Mucosa of rectum (tissue), 2 donors: ENCODE measurements around the gene CYRIA.

Experiments
- H3K27ac ChIP-seq, 2 donors: one replicate each; pipeline ENCODE4 v1.7.0; 2013; ENCODE audit warnings: inconsistent platforms in 2 of 2, low read depth in 2 of 2, low read length in 2 of 2
- H3K27me3 ChIP-seq, 2 donors: one replicate each; pipeline ENCODE4 v1.7.0; 2013; ENCODE audit warnings: low read length in 2 of 2; ENCODE audit not compliant: control insufficient read depth in 2 of 2, insufficient read depth in 2 of 2
- H3K36me3 ChIP-seq, 2 donors: one replicate each; pipeline ENCODE4 v1.7.0; 2013; ENCODE audit warnings: low read length in 2 of 2; ENCODE audit not compliant: control insufficient read depth in 2 of 2, insufficient read depth in 2 of 2
- H3K4me1 ChIP-seq, 2 donors: one replicate each; pipeline ENCODE4 v1.7.0; 2013; ENCODE audit warnings: low read length in 2 of 2, mild to moderate bottlenecking in 1 of 2; ENCODE audit not compliant: control insufficient read depth in 2 of 2, insufficient read depth in 2 of 2
- H3K4me3 ChIP-seq, 2 donors: one replicate each; pipeline ENCODE4 v1.7.0; 2013; ENCODE audit warnings: low read length in 2 of 2
- H3K9ac ChIP-seq, 2 donors: one replicate each; pipeline ENCODE4 v1.7.0; 2013; ENCODE audit warnings: low read length in 2 of 2, low read depth in 1 of 2, mild to moderate bottlenecking in 1 of 2
- H3K9me3 ChIP-seq, 2 donors: one replicate each; pipeline ENCODE4 v1.7.0; 2013; ENCODE audit warnings: low read length in 2 of 2; ENCODE audit not compliant: control insufficient read depth in 2 of 2
- donor health status: healthy.
- donor health status: Normal muscosa, but diverticular disease.

CYRIA gene

DNA sequence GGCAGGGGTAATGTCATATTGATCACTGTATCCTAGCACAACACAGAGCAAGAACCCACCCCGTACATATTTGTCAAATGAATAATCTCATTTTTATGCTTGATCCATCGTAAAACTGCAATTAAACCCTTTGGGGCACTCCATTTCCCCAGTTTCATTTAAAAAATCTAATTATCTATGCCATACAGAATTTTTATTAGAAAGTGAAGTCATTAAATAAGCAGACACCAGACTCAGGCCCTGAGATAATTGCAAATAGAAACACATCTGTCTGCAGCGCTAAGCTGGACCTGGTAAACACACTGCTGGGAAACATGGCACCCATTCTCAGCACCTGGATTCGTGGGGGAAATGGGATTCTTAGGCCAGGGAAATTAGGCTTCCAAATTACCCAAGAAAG is 5.1 kb downstream of the CYRIA start:
- Histone ChIP-seq H3K36me3 (no peaks in the 10 kb centered on the region), H3K27ac (peak overlapping the region; percentile 5 to 27), H3K27me3 (peaks cover 0 to 12% of the 10 kb centered on the region in 2 donors), H3K9ac (no peak overlapping the region), H3K4me3 (no peak overlapping the region), H3K4me1 (peaks cover 12 to 13% of the 10 kb centered on the region in 2 donors), H3K9me3 (no peaks in the 10 kb centered on the region)

DNA sequence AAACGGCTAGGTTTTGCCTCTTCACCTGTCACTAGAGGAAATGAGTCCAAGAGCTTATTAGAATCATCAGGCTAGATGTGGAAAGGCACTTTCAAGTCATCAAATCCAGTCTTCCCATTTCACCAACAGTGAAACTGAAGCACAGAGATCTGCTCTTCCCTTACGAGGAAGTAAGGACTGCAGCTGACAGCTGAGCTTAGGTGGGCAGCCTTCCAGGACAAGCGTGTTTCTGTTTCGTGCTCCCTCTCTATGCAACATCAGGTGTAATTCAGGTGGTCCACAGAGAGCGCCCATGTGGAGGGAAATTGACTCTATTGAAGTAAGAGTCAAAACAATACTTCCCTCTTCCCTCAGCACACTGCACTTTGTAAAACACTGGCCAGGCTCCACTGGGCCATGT is 5.5 kb downstream of the CYRIA start:
- Histone ChIP-seq H3K27ac (peak overlapping the region; percentile 5 to 27), H3K4me3 (no peak overlapping the region), H3K4me1 (peaks cover 12 to 15% of the 10 kb centered on the region in 2 donors), H3K27me3 (peaks cover 0 to 9% of the 10 kb centered on the region in 2 donors), H3K9ac (no peak overlapping the region), H3K36me3 (no peaks in the 10 kb centered on the region), H3K9me3 (no peaks in the 10 kb centered on the region)

DNA sequence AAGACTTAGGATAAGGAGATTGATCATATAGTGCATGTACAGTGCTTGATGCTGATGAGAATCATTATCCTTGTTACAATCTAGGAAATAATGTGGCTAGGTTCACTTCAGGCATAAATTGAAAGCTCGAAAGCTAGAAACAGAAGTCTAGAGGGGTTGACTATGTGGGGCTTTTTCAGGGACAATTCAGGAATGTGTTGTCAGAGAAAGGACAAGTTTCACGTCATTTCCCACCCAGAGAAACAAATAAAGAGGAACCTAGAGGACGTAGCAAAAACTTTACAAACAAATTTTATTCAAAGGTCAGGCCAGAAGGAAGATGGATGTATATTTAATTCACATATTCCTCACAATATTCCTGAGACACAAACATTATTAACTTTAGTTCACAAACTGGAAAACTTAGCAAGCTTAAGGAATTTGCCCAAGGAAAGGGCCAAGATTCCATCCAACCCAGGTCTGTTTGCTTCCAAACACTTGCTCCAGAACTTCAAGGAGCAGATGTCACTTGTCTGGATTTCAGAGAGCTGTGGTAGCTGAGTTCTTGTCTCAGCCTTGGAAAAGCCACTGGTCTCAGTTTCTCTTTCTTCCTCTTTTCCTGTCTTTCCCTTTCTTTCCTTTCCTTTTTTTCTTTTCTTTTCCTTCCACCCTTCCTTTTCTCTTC is 7.4 kb downstream of the CYRIA start:
- peak overlapping the region in 1 of 2 donors; percentile 4 for H3K27ac ChIP-seq
- no peaks in the 10 kb centered on the region for H3K9me3 ChIP-seq
- no peaks in the 10 kb centered on the region for H3K36me3 ChIP-seq
- no peak overlapping the region for H3K4me3 ChIP-seq
- no peaks in the 10 kb centered on the region for H3K27me3 ChIP-seq
- no peak overlapping the region for H3K9ac ChIP-seq
- H3K4me1 ChIP-seq, result peaks cover 10 to 13% of the 10 kb centered on the region in 2 donors

DNA sequence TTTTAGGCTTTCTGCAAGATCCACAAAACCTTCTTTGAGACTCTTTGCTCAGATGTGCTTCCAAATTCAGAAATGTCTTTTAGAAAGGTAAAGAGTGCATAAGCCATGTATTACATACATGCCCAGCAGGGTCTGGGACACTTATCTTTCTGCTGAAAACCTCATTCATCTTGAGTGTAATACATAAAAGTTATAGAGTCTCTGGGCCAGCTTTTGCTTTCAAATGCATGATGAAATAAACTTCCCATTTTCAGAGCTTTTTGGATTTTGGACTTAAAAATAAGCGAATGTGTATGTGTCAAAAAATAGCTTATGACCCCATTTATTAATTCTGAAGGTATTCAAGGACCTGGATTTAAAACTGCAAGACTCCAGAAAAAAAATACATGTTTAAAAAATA is 8.0 kb downstream of the CYRIA start:
- no peaks in the 10 kb centered on the region for H3K36me3 ChIP-seq
- peaks cover 10 to 15% of the 10 kb centered on the region in 2 donors for H3K4me1 ChIP-seq
- no peak overlapping the region for H3K4me3 ChIP-seq
- no peaks in the 10 kb centered on the region for H3K27me3 ChIP-seq
- H3K9me3 ChIP-seq, result no peaks in the 10 kb centered on the region
- peak overlapping the region; percentile 3 to 35 for H3K27ac ChIP-seq
- H3K9ac ChIP-seq, result no peak overlapping the region

DNA sequence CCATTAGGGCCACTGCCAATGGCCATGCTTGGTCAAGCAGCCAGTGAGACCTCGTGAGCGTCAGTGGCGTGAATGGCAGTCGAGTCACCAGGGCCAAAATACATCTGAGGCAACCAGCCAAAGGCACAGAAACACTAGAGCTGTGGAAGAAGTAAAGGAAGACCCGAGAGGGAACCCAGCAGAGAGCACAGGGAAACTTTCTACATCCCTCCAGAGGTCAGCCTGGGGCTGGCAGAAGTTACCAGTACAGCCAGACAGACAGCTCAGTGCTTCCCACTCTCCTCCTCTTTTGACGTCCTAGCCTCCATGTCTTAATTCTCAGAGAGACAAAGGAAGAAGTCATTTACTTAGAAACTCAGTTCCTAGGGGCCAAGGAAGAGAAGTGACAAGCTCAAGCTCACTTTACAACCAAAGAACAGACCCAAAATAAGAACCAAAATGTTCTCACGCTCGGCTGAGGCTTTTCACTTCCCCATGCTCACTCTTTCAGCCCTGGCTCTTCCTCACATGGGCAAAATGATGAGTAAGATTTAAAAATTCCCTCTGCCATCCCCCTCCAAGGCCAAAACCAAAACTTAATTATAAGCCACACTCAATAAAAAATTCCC is 8.7 kb downstream of the CYRIA start:
- no peaks in the 10 kb centered on the region for H3K27me3 ChIP-seq
- no peak overlapping the region for H3K4me3 ChIP-seq
- H3K4me1 ChIP-seq, result peaks cover 16 to 17% of the 10 kb centered on the region in 2 donors
- H3K27ac ChIP-seq, result peak overlapping the region; percentile 51 to 75
- H3K9me3 ChIP-seq, result no peaks in the 10 kb centered on the region
- H3K9ac ChIP-seq, result no peak overlapping the region
- H3K36me3 ChIP-seq, result no peaks in the 10 kb centered on the region

DNA sequence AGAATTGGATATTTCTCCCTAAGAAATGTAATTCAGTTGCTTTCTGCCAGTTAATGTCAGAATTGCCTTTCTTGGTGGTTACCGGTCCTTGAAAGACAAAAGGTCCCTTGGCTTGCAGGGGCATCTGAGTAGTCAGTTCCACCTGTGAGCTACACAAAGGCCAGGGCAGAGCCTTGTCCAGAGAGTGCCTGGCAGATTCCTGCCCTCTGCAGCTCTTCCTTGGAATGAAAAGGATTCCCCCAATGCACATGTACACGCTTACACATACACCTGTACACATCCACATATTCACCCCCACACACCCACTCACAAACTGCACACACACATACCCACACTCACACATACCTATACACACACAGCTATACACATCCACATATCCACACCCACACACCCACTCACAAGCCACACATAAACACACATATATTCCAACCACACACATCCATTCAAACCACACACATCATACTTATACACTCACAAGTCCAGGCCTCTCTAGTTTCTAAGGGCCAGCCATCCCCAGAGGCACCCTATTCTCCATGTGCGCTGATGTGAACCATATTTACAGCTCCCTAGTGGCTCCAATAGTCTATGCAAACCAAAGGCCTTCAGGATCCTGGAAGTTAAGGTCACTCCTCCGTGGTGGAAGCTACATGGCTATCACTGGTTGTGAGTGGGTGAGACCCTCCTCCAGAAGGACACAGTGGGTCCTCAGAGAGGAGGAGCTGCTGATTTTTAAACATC is 9.6 kb downstream of the CYRIA start:
- Histone ChIP-seq H3K4me1 (peaks cover 17 to 21% of the 10 kb centered on the region in 2 donors), H3K4me3 (no peak overlapping the region), H3K9me3 (no peaks in the 10 kb centered on the region), H3K27ac (peak overlapping the region; percentile 51 to 75), H3K36me3 (no peaks in the 10 kb centered on the region), H3K9ac (no peak overlapping the region), H3K27me3 (no peaks in the 10 kb centered on the region)

DNA sequence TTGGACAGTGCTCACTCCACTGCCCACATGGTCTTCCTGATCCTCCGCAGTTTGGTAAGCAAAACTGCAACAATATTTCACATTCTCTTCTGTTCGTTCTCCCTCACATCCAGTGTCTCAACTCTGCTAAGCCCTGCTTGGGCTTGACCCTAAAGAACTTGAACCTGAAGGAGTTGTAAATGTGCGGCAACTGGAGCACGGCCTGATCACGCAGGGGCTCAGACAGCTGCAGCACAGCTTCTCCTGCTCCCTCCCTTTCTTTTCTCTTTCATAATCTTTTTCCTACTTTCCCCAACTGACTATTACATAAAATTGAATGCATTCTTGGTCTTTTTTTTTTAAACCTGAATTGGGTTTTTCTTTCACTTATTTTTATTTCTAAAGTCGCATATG is 10.2 kb downstream of the CYRIA start:
- Histone ChIP-seq H3K4me1 (peaks cover 17 to 24% of the 10 kb centered on the region in 2 donors), H3K27ac (peak overlapping the region; percentile 5 to 75), H3K9me3 (no peaks in the 10 kb centered on the region), H3K27me3 (no peaks in the 10 kb centered on the region), H3K9ac (no peak overlapping the region), H3K36me3 (no peaks in the 10 kb centered on the region), H3K4me3 (no peak overlapping the region)

DNA sequence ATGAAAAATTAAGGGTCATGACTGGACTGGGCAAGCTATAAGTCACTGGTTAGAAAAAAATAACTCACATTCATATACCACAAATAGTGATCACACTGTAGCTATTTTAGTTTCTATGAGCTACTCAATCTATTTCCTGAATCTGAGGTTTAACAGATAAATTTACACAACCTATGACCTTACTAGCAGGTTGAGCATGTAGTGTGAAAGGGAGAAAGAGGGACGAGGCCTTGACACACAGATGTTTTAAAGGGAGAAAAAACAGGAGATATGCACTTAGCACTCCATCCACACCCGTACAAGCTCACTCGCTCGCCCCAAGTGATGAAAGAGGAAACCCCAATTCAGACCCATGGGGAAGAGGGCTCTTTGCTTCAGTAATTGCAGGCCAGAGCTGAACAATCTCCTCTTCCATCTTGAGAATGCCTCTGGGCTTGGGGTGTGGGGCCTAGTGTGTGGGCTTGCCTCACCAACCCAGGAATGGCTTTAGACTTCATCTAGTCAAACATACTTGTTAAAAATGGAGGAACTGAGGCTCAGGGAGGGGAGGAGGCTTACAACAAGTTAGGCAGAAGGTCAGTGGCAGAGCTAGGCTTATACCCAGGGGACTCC is 10.7 kb downstream of the CYRIA start:
- Histone ChIP-seq H3K9me3 (no peaks in the 10 kb centered on the region), H3K27ac (peak overlapping the region; percentile 5 to 75), H3K9ac (no peak overlapping the region), H3K4me1 (peaks cover 17 to 24% of the 10 kb centered on the region in 2 donors), H3K36me3 (no peaks in the 10 kb centered on the region), H3K4me3 (no peak overlapping the region), H3K27me3 (no peaks in the 10 kb centered on the region)

DNA sequence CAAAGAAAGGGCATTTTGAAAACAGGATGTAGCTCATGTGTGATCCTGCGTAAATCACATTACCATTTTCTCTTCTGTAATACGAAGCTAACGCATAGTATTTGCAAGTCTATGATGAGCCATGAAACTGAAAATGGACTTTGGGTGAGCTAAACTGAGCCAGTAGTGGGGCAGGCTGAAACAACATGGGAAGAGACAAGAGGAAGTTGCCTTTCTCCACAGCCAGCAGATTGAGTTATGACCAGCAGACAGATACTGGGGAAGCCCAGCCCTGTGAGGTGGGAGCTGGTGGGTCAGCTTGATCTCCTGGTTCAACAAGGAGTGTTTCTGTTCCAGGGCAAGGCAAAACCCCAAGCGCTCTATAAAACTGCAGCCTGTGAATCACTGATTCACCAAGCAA is 11.8 kb downstream of the CYRIA start:
- H3K36me3 ChIP-seq, result no peaks in the 10 kb centered on the region
- H3K9ac ChIP-seq, result peak overlapping the region in 1 of 2 donors; percentile 5
- H3K4me3 ChIP-seq, result no peak overlapping the region
- no peaks in the 10 kb centered on the region for H3K27me3 ChIP-seq
- H3K9me3 ChIP-seq, result no peaks in the 10 kb centered on the region
- peaks cover 20 to 22% of the 10 kb centered on the region in 2 donors for H3K4me1 ChIP-seq
- peak overlapping the region; percentile 70 to 73 for H3K27ac ChIP-seq

DNA sequence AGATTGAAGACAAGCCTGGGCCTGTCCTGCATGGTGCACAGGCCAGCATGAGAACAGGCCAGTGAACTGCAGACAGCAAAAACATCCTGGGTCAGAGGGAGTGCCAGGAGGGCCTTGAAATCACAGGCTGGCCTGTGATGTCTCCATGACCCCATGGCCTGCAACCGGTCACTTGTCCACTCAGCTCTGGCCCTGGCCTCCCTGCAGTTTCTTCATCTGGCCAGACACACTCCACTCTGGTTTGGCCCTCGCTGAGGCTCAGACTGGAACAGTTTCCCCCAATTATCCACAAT is 12.6 kb downstream of the CYRIA start:
- Histone ChIP-seq H3K27me3 (no peaks in the 10 kb centered on the region), H3K4me1 (peaks cover 20 to 22% of the 10 kb centered on the region in 2 donors), H3K36me3 (no peaks in the 10 kb centered on the region), H3K27ac (peak overlapping the region; percentile 70 to 73), H3K9ac (peak overlapping the region in 1 of 2 donors; percentile 5), H3K9me3 (no peaks in the 10 kb centered on the region), H3K4me3 (no peak overlapping the region)
